Caco-2 (cell line): Measurements from ENCODE around the gene JMJD8. TPM values are rescaled to one million over a fixed set of nuclear protein-coding genes. Genes with fewer than 3 reads are reported as not detected.

Source experiments
- BruUV-seq: library from RNA; stranded (reverse); fragments of 400-500 nt; replicated peaks from 2 replicates; lab custom pipeline; 2021; lab: Mats Ljungman, UMichigan
- CTCF ChIA-PET: fragments of 300-600 bp; sonication (Branson Sonifier 250); formaldehyde crosslinking; loops from one replicate; lab custom pipeline; 2022; ENCODE audit warnings: antibody characterized with exemption; lab: Charles Lee
- POLR2A ChIA-PET: fragments of 300-600 bp; sonication (Branson Sonifier 250); formaldehyde crosslinking; loops from one replicate; lab custom pipeline; 2022; ENCODE audit warnings: antibody characterized with exemption; lab: Charles Lee
- DNase-seq, 2 experiments: peaks; one replicate each; pipeline versions ENCODE4 v3.0.0 to v3.0.0-alpha.2; 2020 to 2022
- H3K27me3 ChIP-seq: replicated peaks from 2 replicates; pipeline ENCODE4 v1.6.0; 2011; ENCODE audit warnings: low read length; ENCODE audit not compliant: control insufficient read depth, insufficient read depth
- H3K36me3 ChIP-seq: 2 replicates; pipeline ENCODE4 v1.5.1; 2011; ENCODE audit warnings: low read length; ENCODE audit not compliant: control insufficient read depth, insufficient read depth
- H3K4me1 ChIP-seq: fragments of 250-450 bp; sonication (Bioruptor Pico); 2 replicates; pipeline ENCODE4 v1.5.1; 2020; ENCODE audit warnings: mild to moderate bottlenecking
- H3K4me3 ChIP-seq: 2 replicates; pipeline ENCODE4 v1.5.1; 2011; ENCODE audit warnings: low read depth, mild to moderate bottlenecking, control low read depth, low read length
- H3K9me3 ChIP-seq: fragments of 250-450 bp; sonication (Bioruptor Pico); 2 replicates; pipeline ENCODE4 v1.5.1; 2020; ENCODE audit warnings: mild to moderate bottlenecking, moderate library complexity
- H3K27ac Mint-ChIP-seq: one replicate; pipeline ENCODE4 v1.8.0; 2022; ENCODE audit warnings: mixed read lengths; ENCODE audit not compliant: unreplicated experiment
- H3K27me3 Mint-ChIP-seq: one replicate; pipeline ENCODE4 v1.8.0; 2022; ENCODE audit warnings: mixed read lengths; ENCODE audit not compliant: insufficient read depth, unreplicated experiment
- H3K36me3 Mint-ChIP-seq: one replicate; pipeline ENCODE4 v1.8.0; 2022; ENCODE audit warnings: mild to moderate bottlenecking, mixed read lengths; ENCODE audit not compliant: insufficient read depth, unreplicated experiment
- H3K4me1 Mint-ChIP-seq: one replicate; pipeline ENCODE4 v1.8.0; 2022; ENCODE audit warnings: low read depth, mixed read lengths; ENCODE audit not compliant: unreplicated experiment
- H3K4me3 Mint-ChIP-seq: one replicate; pipeline ENCODE4 v1.8.0; 2022; ENCODE audit warnings: mild to moderate bottlenecking, moderate library complexity, mixed read lengths; ENCODE audit not compliant: unreplicated experiment
- H3K9me3 Mint-ChIP-seq: one replicate; pipeline ENCODE4 v1.8.0; 2022; ENCODE audit warnings: mixed read lengths; ENCODE audit not compliant: unreplicated experiment
- CTCF ChIP-seq, 2 experiments: fragments of 200-600 bp in 1 of 2; IDR thresholded peaks; 1 replicate in 1 of 2; 2 replicates in 1 of 2; pipeline versions ENCODE4 v1.5.1 to v1.8.0; 2011 to 2022; ENCODE audit warnings: antibody characterized with exemption in 1 of 2, control low read depth in 1 of 2, inconsistent platforms in 1 of 2, low read depth in 1 of 2, low read length in 1 of 2, mild to moderate bottlenecking in 1 of 2, moderate library complexity in 1 of 2; ENCODE audit not compliant: insufficient read depth in 1 of 2, severe bottlenecking in 1 of 2, unreplicated experiment in 1 of 2
- intact Hi-C: fragments of 100-400 bp; cut with micrococcal nuclease; formaldehyde crosslinking; loops from one replicate; pipeline ENCODE4 v1.10.0; 2022; ENCODE audit not compliant: unreplicated experiment
- total RNA-seq: library from RNA; stranded (reverse); gene quantifications from 2 replicates; pipeline ENCODE4 v1.2.3, GENCODE V29; 2022

JMJD8 gene
- total RNA-seq, 1 experiment from 2014 or later, result 52.4 TPM

- H3K27ac Mint-ChIP-seq, result no peak overlapping the region
- Histone ChIP-seq H3K9me3 (no peaks in the 10 kb centered on the region), H3K4me3 (peak overlapping the region; percentile 23; the same call in 1 of the 2 replicates), H3K27me3 (no peaks in the 10 kb centered on the region), H3K36me3 (peaks cover 1% of the 10 kb centered on the region), H3K4me1 (0 out of 2 replicates have a peak, but pooled peaks cover 10% of the 10 kb centered on the region)
- intact Hi-C loops, result no loop called here
- H3K4me1 Mint-ChIP-seq, result no peaks in the 10 kb centered on the region
- DNase-seq, result no peak
- no peaks in the 10 kb centered on the region for H3K27me3 Mint-ChIP-seq
- peaks cover 33% of the 10 kb centered on the region for H3K36me3 Mint-ChIP-seq
- H3K4me3 Mint-ChIP-seq, result no peak overlapping the region
- CTCF ChIA-PET, result no interaction called here
- POLR2A ChIA-PET, result interaction anchor here (0.6 kb wide), 1 partner anchor 45 kb away, joined by 3 read pairs; no protein-coding TSS in a partner anchor
- TF ChIP-seq CTCF (IDR thresholded peaks at IDR 0.05; ENCODE audit: insufficient read depth in 1 of 2, low read depth in 1 of 2, low read length in 1 of 2, severe bottlenecking in 1 of 2, unreplicated experiment in 1 of 2), result no peak
- no peaks in the 10 kb centered on the region for H3K9me3 Mint-ChIP-seq
- no TSS peak for BruUV-seq
These were observed 8.1 kb downstream of the JMJD8 start for GRCh38 chr16:675884-676564.

GRCh38 chr16:674968-675883 is 8.9 kb downstream of the JMJD8 start, which contains the start of gene RHBDL1:
Gene RHBDL1, plus strand, starts transcription at chr16:675671. Its CDS starts 120 bp downstream, at chr16:675791.
- no peaks in the 10 kb centered on the region for H3K27me3 ChIP-seq
- BruUV-seq, result no TSS peak
- H3K4me3 ChIP-seq, result peak within 1 kb of the TSS; percentile 26
- peaks cover 2% of the 10 kb centered on the region for H3K36me3 ChIP-seq
- no peaks in the 10 kb centered on the region for H3K9me3 ChIP-seq
- ChIA-PET POLR2A (interaction anchor here (0.6 kb wide), 1 partner anchor 46 kb away, joined by 3 read pairs; no protein-coding TSS in a partner anchor), CTCF (no interaction called here)
- no peaks in the 10 kb centered on the region for H3K9me3 Mint-ChIP-seq
- no peak within 1 kb of the TSS for H3K27ac Mint-ChIP-seq
- H3K4me1 Mint-ChIP-seq, result no peaks in the 10 kb centered on the region
- intact Hi-C loops, result no loop called here
- H3K4me1 ChIP-seq, result 0 out of 2 replicates have a peak, but pooled peaks cover 7% of the 10 kb centered on the region
- H3K27me3 Mint-ChIP-seq, result no peaks in the 10 kb centered on the region
- no peak for TF ChIP-seq CTCF (IDR thresholded peaks at IDR 0.05; ENCODE audit: insufficient read depth in 1 of 2, low read depth in 1 of 2, low read length in 1 of 2, severe bottlenecking in 1 of 2, unreplicated experiment in 1 of 2)
- peak within 1 kb of the TSS; percentile 53 for H3K4me3 Mint-ChIP-seq
- DNase-seq, result no peak
- peaks cover 30% of the 10 kb centered on the region for H3K36me3 Mint-ChIP-seq

GRCh38 chr16:674214-674881 is 9.8 kb downstream of the JMJD8 start:
- peaks cover 5% of the 10 kb centered on the region for H3K36me3 ChIP-seq
- BruUV-seq, result no TSS peak
- H3K27me3 ChIP-seq, result no peaks in the 10 kb centered on the region
- Mint-ChIP-seq H3K4me3 (no peak overlapping the region), H3K27ac (no peak overlapping the region), H3K27me3 (no peaks in the 10 kb centered on the region), H3K36me3 (peaks cover 23% of the 10 kb centered on the region), H3K4me1 (no peaks in the 10 kb centered on the region), H3K9me3 (no peaks in the 10 kb centered on the region)
- TF ChIP-seq CTCF (IDR thresholded peaks at IDR 0.05; ENCODE audit: insufficient read depth in 1 of 2, low read depth in 1 of 2, low read length in 1 of 2, severe bottlenecking in 1 of 2, unreplicated experiment in 1 of 2), result no peak
- no peak for DNase-seq
- intact Hi-C loops, result no loop called here
- no peak overlapping the region for H3K4me3 ChIP-seq
- POLR2A ChIA-PET, result no interaction called here
- CTCF ChIA-PET, result no interaction called here
- H3K9me3 ChIP-seq, result no peaks in the 10 kb centered on the region
- H3K4me1 ChIP-seq, result 0 out of 2 replicates have a peak, but pooled peaks cover 6% of the 10 kb centered on the region
